Smooth muscle cell (in vitro differentiated cells): ENCODE data around the gene NEGR1. TPM values are rescaled to one million over a fixed set of nuclear protein-coding genes. Genes with fewer than 3 reads are reported as not detected.

Experiments
- DNase-seq: peaks from one replicate; lab custom pipeline; 2025; ENCODE audit not compliant: unreplicated experiment; lab: John Stamatoyannopoulos, UW
- H2AFZ ChIP-seq: fragments of 200-600 bp; sonication (generic); 2 replicates; pipeline ENCODE4 v1.6.0; 2016; ENCODE audit warnings: antibody characterized with exemption, low read depth, mild to moderate bottlenecking
- H3F3A ChIP-seq: fragments of 200-600 bp; sonication (generic); 2 replicates; pipeline ENCODE4 v1.6.0; 2017; ENCODE audit warnings: antibody characterized with exemption, low read depth
- H3K27ac ChIP-seq: fragments of 200-600 bp; sonication (generic); 2 replicates; pipeline ENCODE4 v1.5.1; 2016; ENCODE audit warnings: low read depth, mild to moderate bottlenecking
- H3K27me3 ChIP-seq: fragments of 200-600 bp; sonication (generic); 2 replicates; pipeline ENCODE4 v1.6.1; 2016; ENCODE audit warnings: low read depth, mild to moderate bottlenecking
- H3K36me3 ChIP-seq: fragments of 200-600 bp; sonication (generic); 2 replicates; pipeline ENCODE4 v1.5.1; 2016; ENCODE audit warnings: low read depth
- H3K4me1 ChIP-seq: fragments of 200-600 bp; sonication (generic); 2 replicates; pipeline ENCODE4 v1.5.1; 2016; ENCODE audit warnings: low read depth
- H3K4me2 ChIP-seq: fragments of 200-600 bp; sonication (generic); 2 replicates; pipeline ENCODE4 v1.6.0; 2016; ENCODE audit warnings: mild to moderate bottlenecking
- H3K4me3 ChIP-seq: fragments of 200-600 bp; sonication (generic); 2 replicates; pipeline ENCODE4 v1.5.1; 2016; ENCODE audit warnings: mild to moderate bottlenecking
- H3K79me2 ChIP-seq: fragments of 200-600 bp; sonication (generic); 2 replicates; pipeline ENCODE4 v1.6.0; 2016; ENCODE audit warnings: low read depth, mild to moderate bottlenecking
- H3K9ac ChIP-seq: fragments of 200-600 bp; sonication (generic); 2 replicates; pipeline ENCODE4 v1.6.0; 2016; ENCODE audit warnings: low read depth
- H3K9me3 ChIP-seq: fragments of 200-600 bp; sonication (generic); replicated peaks from 2 replicates; pipeline ENCODE4 v1.5.1; 2016; ENCODE audit warnings: low read depth
- H4K20me1 ChIP-seq: fragments of 200-600 bp; sonication (generic); 2 replicates; pipeline ENCODE4 v1.6.0; 2016; ENCODE audit warnings: low read depth
- CTCF ChIP-seq: fragments of 200-600 bp; sonication (generic); IDR thresholded peaks from 2 replicates; pipeline ENCODE4 v1.5.1; 2017; ENCODE audit warnings: borderline replicate concordance, mild to moderate bottlenecking, antibody characterized with exemption; ENCODE audit not compliant: insufficient read depth, poor library complexity, severe bottlenecking
- WGBS: methylation state at CpG from one replicate; pipeline ENCODE4 v1.1.7; 2016; ENCODE audit warnings: low lambda C conversion rate; 5-methylcytosine and 5-hydroxymethylcytosine counted together
- polyA plus RNA-seq: library from polyadenylated mRNA; unstranded; fragments of >200 nt; fragmentation: Nextera tagmentation; extraction: Ambion mirVana; gene quantifications from 2 replicates; pipeline ENCODE4 v1.2.1, GENCODE V29; 2016
- total RNA-seq: library from RNA; depleted of rRNA; stranded (reverse); fragments of >200 nt; gene quantifications from 2 replicates; pipeline ENCODE4 v1.2.3, GENCODE V29; 2014

NEGR1 gene
- total and polyA plus RNA-seq, 2 experiments from 2014 or later: 0.02 to 0.09 TPM

- Histone ChIP-seq H3K4me2 (no peak overlapping the region), H2AFZ (no peak overlapping the region), H3K79me2 (no peaks in the 10 kb centered on the region), H3K4me1 (no peaks in the 10 kb centered on the region), H3K9ac (no peak overlapping the region), H3K9me3 (no peaks in the 10 kb centered on the region), H3K4me3 (no peak overlapping the region), H3K36me3 (no peaks in the 10 kb centered on the region), H3F3A (no peaks in the 10 kb centered on the region), H4K20me1 (no peaks in the 10 kb centered on the region), H3K27ac (no peak overlapping the region), H3K27me3 (no peaks in the 10 kb centered on the region)
- DNase-seq: no peak
- no peak for TF ChIP-seq CTCF
Measured at GRCh38 chr1:71835442-71835813, 446.9 kb downstream of the NEGR1 start.

DNA sequence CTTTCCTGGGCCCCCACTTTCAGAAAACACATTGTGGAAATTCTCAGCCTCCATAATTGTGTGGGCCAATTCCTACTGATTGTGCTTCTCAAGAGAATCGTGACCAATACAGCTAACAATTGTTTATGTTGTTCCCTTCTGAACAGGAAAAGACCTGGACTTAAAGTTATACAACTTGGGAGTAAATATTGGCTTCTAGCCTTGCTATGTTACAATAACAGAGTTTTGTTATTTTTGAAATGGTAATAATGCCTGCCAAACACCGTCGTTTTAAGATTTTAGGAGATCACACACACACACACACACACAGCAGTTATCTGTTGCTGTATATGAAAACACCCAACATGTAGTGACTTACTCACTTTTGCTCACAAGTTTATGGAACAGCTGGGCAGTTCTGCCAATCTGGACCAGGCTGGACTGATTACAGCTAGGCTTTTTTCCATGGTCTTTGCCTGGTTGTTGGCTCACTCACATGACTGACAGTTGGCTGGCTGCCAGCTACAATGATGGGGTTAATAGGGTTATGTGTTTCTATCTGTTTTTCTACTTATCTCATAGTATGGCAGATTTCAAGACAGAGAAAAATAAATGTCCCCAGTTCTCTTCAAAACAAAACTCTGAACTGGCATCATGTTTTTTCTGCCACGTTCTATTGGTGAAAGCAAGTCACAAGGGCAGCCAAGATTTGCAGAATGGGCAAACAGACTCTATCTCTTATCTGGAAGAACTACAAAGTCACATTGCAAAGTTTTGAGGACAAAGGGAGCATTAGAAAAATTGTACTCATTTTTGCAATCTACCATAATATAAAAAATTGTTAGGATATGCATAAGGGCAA lies 447.5 kb downstream of the NEGR1 start:
- no peaks in the 10 kb centered on the region for H3K9me3 ChIP-seq
- no peak for DNase-seq
- H3K79me2 ChIP-seq: no peaks in the 10 kb centered on the region
- no peak overlapping the region for H3K4me3 ChIP-seq
- H4K20me1 ChIP-seq: no peaks in the 10 kb centered on the region
- no peaks in the 10 kb centered on the region for H3K4me1 ChIP-seq
- H2AFZ ChIP-seq: no peak overlapping the region
- H3K27ac ChIP-seq: no peak overlapping the region
- no peaks in the 10 kb centered on the region for H3K27me3 ChIP-seq
- H3K4me2 ChIP-seq: no peak overlapping the region
- WGBS: 84% methylated on average over 4 of the region's 4 CpGs
- no peaks in the 10 kb centered on the region for H3F3A ChIP-seq
- no peak for TF ChIP-seq CTCF
- H3K9ac ChIP-seq: no peak overlapping the region
- H3K36me3 ChIP-seq: no peaks in the 10 kb centered on the region

DNA sequence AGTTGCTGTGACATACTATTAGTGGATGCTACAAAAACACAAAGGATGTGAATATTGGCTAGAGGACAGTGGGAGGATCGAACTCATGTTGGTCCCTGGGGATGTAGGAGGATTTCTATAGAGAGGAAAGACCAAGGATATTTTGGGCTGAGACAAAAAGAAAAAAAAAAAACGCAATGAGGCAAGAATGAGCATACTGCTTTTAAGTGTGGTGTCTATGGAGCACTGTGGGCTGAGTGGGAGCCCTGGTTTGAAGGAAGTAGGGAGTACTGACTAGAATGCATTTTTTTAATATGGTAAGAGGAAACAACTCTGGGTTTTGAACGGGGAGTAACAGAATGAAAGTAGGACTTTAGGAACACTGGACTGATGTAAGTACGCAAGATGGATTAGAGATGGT lies 450.7 kb downstream of the NEGR1 start:
- DNase-seq: no peak
- H3K4me3 ChIP-seq: no peak overlapping the region
- no peaks in the 10 kb centered on the region for H3F3A ChIP-seq
- no peak overlapping the region for H3K27ac ChIP-seq
- no peak for TF ChIP-seq CTCF
- H3K79me2 ChIP-seq: no peaks in the 10 kb centered on the region
- H4K20me1 ChIP-seq: no peaks in the 10 kb centered on the region
- H2AFZ ChIP-seq: no peak overlapping the region
- no peaks in the 10 kb centered on the region for H3K4me1 ChIP-seq
- H3K4me2 ChIP-seq: no peak overlapping the region
- H3K9me3 ChIP-seq: no peaks in the 10 kb centered on the region
- H3K27me3 ChIP-seq: no peaks in the 10 kb centered on the region
- no peak overlapping the region for H3K9ac ChIP-seq
- H3K36me3 ChIP-seq: no peaks in the 10 kb centered on the region
- 88% methylated on average over 4 of the region's 4 CpGs for WGBS

GRCh38 chr1:71829346-71829745 lies 453.0 kb downstream of the NEGR1 start:
- no peak for TF ChIP-seq CTCF
- no peaks in the 10 kb centered on the region for H3K27me3 ChIP-seq
- no peaks in the 10 kb centered on the region for H3F3A ChIP-seq
- no peak for DNase-seq
- no peaks in the 10 kb centered on the region for H3K4me1 ChIP-seq
- H3K9ac ChIP-seq: no peak overlapping the region
- no peak overlapping the region for H3K4me3 ChIP-seq
- H3K36me3 ChIP-seq: no peaks in the 10 kb centered on the region
- H2AFZ ChIP-seq: no peak overlapping the region
- no peak overlapping the region for H3K4me2 ChIP-seq
- no peaks in the 10 kb centered on the region for H3K9me3 ChIP-seq
- H3K27ac ChIP-seq: no peak overlapping the region
- 91% methylated on average over 8 of the region's 8 CpGs for WGBS
- H3K79me2 ChIP-seq: no peaks in the 10 kb centered on the region
- H4K20me1 ChIP-seq: no peaks in the 10 kb centered on the region
